ENCODE data around the gene SEZ6. TPM values are rescaled to one million over a fixed set of nuclear protein-coding genes. Genes with fewer than 3 reads are reported as not detected.

Gene SEZ6
- total and polyA plus RNA-seq, 5 donors, result not detected

DNA sequence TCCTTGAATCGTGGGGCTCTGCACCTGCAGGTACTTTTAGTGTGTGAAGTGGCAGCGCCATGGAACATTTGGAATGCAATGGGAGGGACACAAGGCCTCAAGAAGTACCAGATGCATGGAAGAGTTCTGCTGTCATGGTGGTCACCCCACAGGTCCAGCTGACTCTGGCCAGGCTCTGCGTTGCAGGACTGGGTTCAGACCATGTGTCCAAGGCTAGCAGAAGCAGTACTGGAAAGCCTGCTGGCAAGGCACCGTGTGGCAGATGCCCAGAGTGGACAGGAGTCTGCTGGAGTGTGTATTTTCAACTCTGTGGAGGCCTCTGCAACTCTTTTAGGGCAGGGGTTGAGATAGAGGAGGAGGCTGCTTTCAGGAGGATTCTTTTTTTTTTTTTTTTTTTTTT, 39.2 kb upstream of the SEZ6 start:
- ATAC-seq (no peak), DNase-seq (no peak)
- intact Hi-C loops (cut with DNase I), result no loop called here
- H3K27me3 ChIP-seq (ENCODE audit: control insufficient read depth, insufficient read depth), result no peaks in the 10 kb centered on the region
- H3K4me1 ChIP-seq (ENCODE audit: control insufficient read depth, insufficient read depth, low read length), result peaks cover 4% of the 10 kb centered on the region
- whole genome bisulfite sequencing, result 96% methylated on average over 4 of the region's 4 CpGs
- H3K4me3 ChIP-seq (ENCODE audit: low read length), result no peak overlapping the region
- no peak overlapping the region for H3K27ac ChIP-seq (ENCODE audit: low read length)
- no peaks in the 10 kb centered on the region for H3K9me3 ChIP-seq (ENCODE audit: control insufficient read depth, low read length)

GRCh38 chr17:29043539-29044145, 37.8 kb upstream of the SEZ6 start:
- H3K4me1 ChIP-seq (ENCODE audit: control insufficient read depth, insufficient read depth, low read length), result peaks cover 4% of the 10 kb centered on the region
- 75% methylated on average over 3 of the region's 3 CpGs for WGBS
- DNase-seq, result no peak
- no peaks in the 10 kb centered on the region for H3K9me3 ChIP-seq (ENCODE audit: control insufficient read depth, low read length)
- no peak overlapping the region for H3K4me3 ChIP-seq (ENCODE audit: low read length)
- intact Hi-C loops (cut with DNase I), result no loop called here
- H3K27me3 ChIP-seq (ENCODE audit: control insufficient read depth, insufficient read depth), result no peaks in the 10 kb centered on the region
- ATAC-seq, result peak in 1 of 2 donors; percentile 30
- H3K27ac ChIP-seq (ENCODE audit: low read length), result no peak overlapping the region

DNA sequence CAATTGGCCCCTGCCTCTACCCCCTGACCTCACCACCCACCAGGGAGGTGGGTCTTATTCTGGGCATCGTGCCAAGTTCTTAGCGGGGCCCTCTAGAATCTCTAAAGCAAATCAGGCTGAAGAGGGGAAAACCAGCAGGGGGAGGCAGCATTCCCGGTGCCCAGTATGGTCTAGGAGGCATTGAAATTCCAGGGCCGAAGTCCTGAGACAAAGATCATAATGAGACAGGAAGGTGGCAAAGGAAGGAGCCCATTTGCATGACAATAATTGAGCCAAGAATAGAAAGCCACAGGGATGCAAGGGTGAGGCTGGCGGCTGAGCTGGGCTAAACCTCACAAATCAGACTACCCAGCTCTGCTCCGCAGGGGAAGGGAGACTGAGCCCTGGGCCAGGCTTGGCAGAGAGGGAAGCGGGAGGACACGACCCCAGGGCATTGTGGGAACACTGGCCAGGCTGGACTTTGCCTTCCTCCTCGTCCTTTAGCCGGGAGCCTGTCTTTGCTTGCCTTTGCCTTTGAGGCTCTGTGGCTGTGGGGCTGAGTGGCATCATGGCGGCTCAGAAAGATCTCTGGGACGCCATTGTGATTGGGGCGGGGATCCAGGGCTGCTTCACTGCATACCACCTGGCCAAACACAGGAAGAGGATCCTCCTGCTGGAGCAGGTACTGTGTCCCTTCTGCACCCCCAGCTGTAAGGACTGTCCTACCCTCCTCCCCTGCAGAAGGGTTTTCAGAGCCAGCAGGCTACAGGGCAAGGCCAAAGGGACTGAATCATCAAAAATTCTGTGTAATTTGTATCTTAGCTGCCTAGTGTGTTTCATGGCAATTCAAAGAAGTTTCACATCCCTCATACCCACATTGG, 37.1 kb upstream of the SEZ6 start, which contains the start of gene PIPOX:
Gene PIPOX, plus strand, starts transcription at position 463 of the 860 bp plus-strand sequence. Its CDS starts 85 bp downstream, at position 548.
- WGBS, result 44% methylated on average over 13 of the region's 13 CpGs
- H3K4me3 ChIP-seq (ENCODE audit: low read length), result no peak within 1 kb of the TSS
- DNase-seq (peak in 1 of 3 donors; percentile 71), ATAC-seq (peak; percentile 51 to 55)
- intact Hi-C loops (cut with DNase I), result no loop called here
- no peaks in the 10 kb centered on the region for H3K9me3 ChIP-seq (ENCODE audit: control insufficient read depth, low read length)
- H3K27ac ChIP-seq (ENCODE audit: low read length), result no peak within 1 kb of the TSS
- H3K4me1 ChIP-seq (ENCODE audit: control insufficient read depth, insufficient read depth, low read length), result peaks cover 4% of the 10 kb centered on the region
- no peaks in the 10 kb centered on the region for H3K27me3 ChIP-seq (ENCODE audit: control insufficient read depth, insufficient read depth)

DNA sequence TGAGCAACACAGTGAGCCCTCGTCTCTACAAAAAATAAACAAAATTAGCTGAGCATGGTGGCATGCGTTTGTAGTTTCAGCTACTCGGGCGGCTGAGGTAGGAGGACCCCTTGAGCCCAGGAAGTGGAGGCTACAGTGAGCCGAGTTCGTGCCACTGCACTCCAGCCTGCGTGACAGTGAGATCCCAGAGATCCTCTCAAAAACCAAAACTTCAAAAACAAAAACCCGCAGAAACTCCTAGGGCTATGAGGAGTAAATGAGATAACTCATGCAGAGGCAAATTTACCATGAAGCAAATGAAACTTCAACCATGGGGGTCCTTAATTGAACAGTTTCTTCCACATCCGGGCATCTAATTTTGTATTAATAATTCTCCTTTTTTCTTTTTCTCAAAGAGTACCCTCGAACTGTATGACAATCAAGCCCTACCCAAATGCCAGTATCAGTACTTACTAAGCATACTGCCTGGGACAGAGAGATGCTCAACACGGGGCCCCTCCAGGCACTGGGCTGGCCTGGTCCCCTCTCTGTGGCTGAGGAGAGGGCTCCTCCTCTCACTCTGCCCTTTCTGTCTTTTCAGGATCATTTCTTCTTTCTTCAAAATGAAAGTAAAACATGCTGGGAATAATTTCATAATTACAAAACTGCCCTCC, 36.3 kb upstream of the SEZ6 start:
- 81% methylated on average over 11 of the region's 11 CpGs for WGBS
- Histone ChIP-seq H3K9me3 (ENCODE audit: control insufficient read depth, low read length) (no peaks in the 10 kb centered on the region), H3K27me3 (ENCODE audit: control insufficient read depth, insufficient read depth) (no peaks in the 10 kb centered on the region), H3K4me1 (ENCODE audit: control insufficient read depth, insufficient read depth, low read length) (peaks cover 4% of the 10 kb centered on the region), H3K27ac (ENCODE audit: low read length) (no peak overlapping the region), H3K4me3 (ENCODE audit: low read length) (no peak overlapping the region)
- intact Hi-C loops (cut with DNase I), result no loop called here
- DNase-seq (no peak), ATAC-seq (peak in 1 of 2 donors; percentile 9)

DNA sequence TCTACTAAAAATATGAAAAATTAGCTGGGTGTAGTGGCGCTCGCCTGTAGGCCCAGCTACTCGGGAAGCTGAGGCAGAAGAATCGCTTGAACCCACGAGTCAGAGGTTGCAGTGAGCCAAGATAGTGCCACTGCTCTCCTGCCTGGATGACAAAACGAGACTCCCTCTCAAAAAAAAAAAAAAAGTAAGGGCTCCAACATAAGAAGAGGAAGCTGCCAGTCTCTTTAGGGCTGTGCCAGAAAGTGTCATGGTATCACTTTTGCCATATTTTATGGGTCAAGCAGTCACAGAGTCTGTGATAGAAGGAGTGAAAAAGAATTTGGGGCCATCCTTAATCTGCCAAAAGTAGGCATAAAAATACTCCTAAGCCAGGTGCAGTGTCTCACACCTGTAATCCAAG, 35.7 kb upstream of the SEZ6 start:
- no peaks in the 10 kb centered on the region for H3K27me3 ChIP-seq (ENCODE audit: control insufficient read depth, insufficient read depth)
- no peaks in the 10 kb centered on the region for H3K9me3 ChIP-seq (ENCODE audit: control insufficient read depth, low read length)
- no peak for ATAC-seq
- no peak overlapping the region for H3K4me3 ChIP-seq (ENCODE audit: low read length)
- intact Hi-C loops (cut with DNase I), result no loop called here
- no peak for DNase-seq
- WGBS, result 92% methylated on average over 6 of the region's 6 CpGs
- no peak overlapping the region for H3K27ac ChIP-seq (ENCODE audit: low read length)
- H3K4me1 ChIP-seq (ENCODE audit: control insufficient read depth, insufficient read depth, low read length), result peaks cover 4% of the 10 kb centered on the region

GRCh38 chr17:29041091-29041490, 35.3 kb upstream of the SEZ6 start:
- DNase-seq (no peak), ATAC-seq (no peak)
- no peak overlapping the region for H3K27ac ChIP-seq (ENCODE audit: low read length)
- H3K4me3 ChIP-seq (ENCODE audit: low read length), result no peak overlapping the region
- H3K27me3 ChIP-seq (ENCODE audit: control insufficient read depth, insufficient read depth), result no peaks in the 10 kb centered on the region
- WGBS, result 100% methylated on average over 2 of the region's 2 CpGs
- no peaks in the 10 kb centered on the region for H3K9me3 ChIP-seq (ENCODE audit: control insufficient read depth, low read length)
- H3K4me1 ChIP-seq (ENCODE audit: control insufficient read depth, insufficient read depth, low read length), result peaks cover 4% of the 10 kb centered on the region
- intact Hi-C loops (cut with DNase I), result no loop called here

- WGBS, result 72% methylated on average over 13 of the region's 13 CpGs
- Histone ChIP-seq H3K4me1 (ENCODE audit: control insufficient read depth, insufficient read depth, low read length) (peaks cover 4% of the 10 kb centered on the region), H3K4me3 (ENCODE audit: low read length) (no peak overlapping the region), H3K27ac (ENCODE audit: low read length) (no peak overlapping the region), H3K9me3 (ENCODE audit: control insufficient read depth, low read length) (no peaks in the 10 kb centered on the region), H3K27me3 (ENCODE audit: control insufficient read depth, insufficient read depth) (no peaks in the 10 kb centered on the region)
- ATAC-seq (no peak), DNase-seq (no peak)
- intact Hi-C loops (cut with DNase I), result no loop called here
Observed at GRCh38 chr17:29039764-29040598, 34.1 kb upstream of the SEZ6 start.

DNA sequence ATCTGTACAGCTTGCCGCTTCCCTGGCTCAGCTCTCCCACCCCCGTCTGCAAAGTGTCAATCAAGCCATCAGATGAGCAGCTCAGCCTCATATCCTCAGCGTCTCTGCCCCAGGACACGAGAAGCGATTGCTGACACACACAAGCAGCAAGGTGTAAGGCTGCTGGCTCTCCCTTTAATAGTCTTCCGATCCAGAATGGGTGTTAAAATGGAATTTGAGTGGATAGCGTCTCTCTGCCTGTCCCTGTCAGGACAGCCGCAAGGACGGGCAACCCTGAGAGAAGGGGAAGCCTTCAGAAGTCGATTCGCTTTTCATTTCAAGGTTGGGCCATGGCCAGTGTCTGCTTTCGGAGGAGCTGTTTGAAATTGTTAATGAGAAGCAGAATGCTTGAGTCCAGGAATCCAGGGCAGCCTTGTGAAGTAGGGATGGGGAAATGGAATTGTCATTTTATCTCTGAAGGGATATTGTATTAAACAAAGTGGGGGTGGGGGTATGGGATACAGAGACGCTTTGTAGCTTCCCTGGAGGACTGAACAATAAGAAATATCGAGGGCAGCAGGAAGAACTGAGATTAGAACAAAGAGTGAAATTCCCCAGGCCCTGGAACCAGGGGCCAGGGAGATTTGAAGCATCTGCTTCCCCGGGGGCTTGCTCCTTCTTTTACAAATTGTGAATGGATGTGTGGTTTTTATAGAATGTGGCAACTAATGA, 32.4 kb upstream of the SEZ6 start:
- H3K4me1 ChIP-seq (ENCODE audit: control insufficient read depth, insufficient read depth, low read length), result peaks cover 4% of the 10 kb centered on the region
- no peak overlapping the region for H3K27ac ChIP-seq (ENCODE audit: low read length)
- DNase-seq (no peak), ATAC-seq (no peak)
- 19% methylated on average over 15 of the region's 15 CpGs for WGBS
- peaks cover 2% of the 10 kb centered on the region for H3K9me3 ChIP-seq (ENCODE audit: control insufficient read depth, low read length)
- H3K27me3 ChIP-seq (ENCODE audit: control insufficient read depth, insufficient read depth), result peaks cover 3% of the 10 kb centered on the region
- no peak overlapping the region for H3K4me3 ChIP-seq (ENCODE audit: low read length)
- intact Hi-C loops (cut with DNase I), result no loop called here

DNA sequence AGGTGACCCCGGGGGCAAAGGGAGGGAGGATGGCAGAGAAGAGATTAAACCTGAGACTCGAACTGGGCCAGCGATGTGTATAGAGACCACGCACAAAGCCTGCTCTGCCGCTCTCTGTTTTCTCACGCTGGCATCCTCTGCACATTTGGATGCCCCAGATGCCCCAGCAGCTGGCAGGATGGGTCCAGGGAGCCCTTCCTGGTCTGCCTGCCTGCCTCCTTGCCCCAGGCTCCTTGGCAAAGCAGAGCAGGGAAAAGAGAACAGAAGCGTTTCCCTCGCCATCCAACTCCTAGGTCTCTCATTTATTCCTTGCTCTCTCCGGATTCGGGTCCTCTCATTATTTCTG, 31.9 kb upstream of the SEZ6 start:
- no peak for DNase-seq

GRCh38 chr17:29036584-29036983, 30.8 kb upstream of the SEZ6 start:
- peaks cover 2% of the 10 kb centered on the region for H3K9me3 ChIP-seq (ENCODE audit: control insufficient read depth, low read length)
- H3K27ac ChIP-seq (ENCODE audit: low read length), result no peak overlapping the region
- H3K4me1 ChIP-seq (ENCODE audit: control insufficient read depth, insufficient read depth, low read length), result no peaks in the 10 kb centered on the region
- H3K27me3 ChIP-seq (ENCODE audit: control insufficient read depth, insufficient read depth), result peaks cover 3% of the 10 kb centered on the region
- DNase-seq, result no peak
- WGBS, result 85% methylated on average over 5 of the region's 5 CpGs
- intact Hi-C loops (cut with DNase I), result no loop called here
- no peak overlapping the region for H3K4me3 ChIP-seq (ENCODE audit: low read length)
- ATAC-seq, result no peak

More for the DNA sequence above, 31.9 kb upstream of the SEZ6 start:
- intact Hi-C loops (cut with DNase I), result no loop called here
- ATAC-seq, result no peak
- 72% methylated on average over 10 of the region's 10 CpGs for WGBS
- no peak overlapping the region for H3K27ac ChIP-seq (ENCODE audit: low read length)
- H3K27me3 ChIP-seq (ENCODE audit: control insufficient read depth, insufficient read depth), result peaks cover 3% of the 10 kb centered on the region
- no peak overlapping the region for H3K4me3 ChIP-seq (ENCODE audit: low read length)
- H3K9me3 ChIP-seq (ENCODE audit: control insufficient read depth, low read length), result peaks cover 2% of the 10 kb centered on the region
- H3K4me1 ChIP-seq (ENCODE audit: control insufficient read depth, insufficient read depth, low read length), result no peaks in the 10 kb centered on the region
